ENCODE measurements around the gene HES5. TPM values are rescaled to one million over a fixed set of nuclear protein-coding genes. Genes with fewer than 3 reads are reported as not detected.

The HES5 gene
- polyA plus RNA-seq, 12 donors: 0.11 to 1.0 (median 0.48) TPM; not detected in 3

GRCh38 chr1:2480986-2481364 is 49.1 kb downstream of the HES5 start:
- no peak for DNase-seq

GRCh38 chr1:2480236-2480985 is 49.7 kb downstream of the HES5 start:
- no peak for DNase-seq

- DNase-seq: no peak
These were observed 50.4 kb downstream of the HES5 start for GRCh38 chr1:2479618-2480017.

GRCh38 chr1:2479186-2479585 is 50.9 kb downstream of the HES5 start:
- no peak for DNase-seq

Other genes starting within 250 kb of the HES5 start
- gene MORN1, start 138.7 kb downstream of the HES5 start, polyA plus RNA-seq (ENCODE audit: insufficient read length in 12 of 12): 1 to 10 TPM in 11 of 12 donors, not detected in 1; 4.4 to 9.4 (median 5.7) TPM
- gene RER1, start 138.4 kb downstream of the HES5 start, polyA plus RNA-seq (ENCODE audit: insufficient read length in 12 of 12): 100 to 1,000 TPM in 1 of 12 donors, 10 to 100 TPM in 10, not detected in 1; 69.7 to 174 (median 84.7) TPM
- gene PEX10, start 117.7 kb downstream of the HES5 start, polyA plus RNA-seq (ENCODE audit: insufficient read length in 12 of 12): 10 to 100 TPM in 11 of 12 donors, not detected in 1; 13.1 to 28.0 (median 16.6) TPM
- 10 to 100 TPM in 1 of 12 donors, 1 to 10 TPM in 2, under 1 TPM in 7, not detected in 2; 0.33 to 16.6 (median 0.83) TPM for gene PLCH2, start 54.0 kb downstream of the HES5 start, polyA plus RNA-seq (ENCODE audit: insufficient read length in 12 of 12)
- 10 to 100 TPM in 11 of 12 donors, not detected in 1; 16.7 to 24.2 (median 19.6) TPM for gene PANK4, start 3.7 kb downstream of the HES5 start, polyA plus RNA-seq (ENCODE audit: insufficient read length in 12 of 12)
- 10 to 100 TPM in 7 of 12 donors, 1 to 10 TPM in 4, not detected in 1; 7.3 to 79.5 (median 11.0) TPM for gene TNFRSF14, start 26.1 kb upstream of the HES5 start, polyA plus RNA-seq (ENCODE audit: insufficient read length in 12 of 12)
- gene PRXL2B, start 56.5 kb upstream of the HES5 start, polyA plus RNA-seq (ENCODE audit: insufficient read length in 12 of 12): 10 to 100 TPM in 11 of 12 donors, not detected in 1; 14.6 to 59.6 (median 18.7) TPM
- gene MMEL1, start 102.8 kb upstream of the HES5 start, polyA plus RNA-seq (ENCODE audit: insufficient read length in 12 of 12): 1 to 10 TPM in 1 of 12 donors, under 1 TPM in 7, not detected in 4; 0.31 to 1.1 (median 0.46) TPM

All from muscle of arm (tissue), 12 donors.